Breast epithelium (tissue), 4 donors: ENCODE measurements around the gene OR5AU1. TPM values are rescaled to one million over a fixed set of nuclear protein-coding genes. Genes with fewer than 3 reads are reported as not detected.
A peak's percentile ranks its signal among the peaks of the same experiment; 100 is the strongest.

Experiments used
- DNase-seq, 2 donors: peaks; one replicate each; pipeline ENCODE4 v3.0.0-alpha.2; 2019; ENCODE audit warnings: low spot score in 2 of 2
- H3K27ac ChIP-seq, 2 donors: fragments of 200-600 bp; sonication (generic) in 1 of 2; one replicate each; pipeline ENCODE4 v1.5.1; 2016 to 2019; ENCODE audit warnings: mild to moderate bottlenecking in 1 of 2
- H3K27me3 ChIP-seq, 2 donors: fragments of 200-600 bp; sonication (generic) in 1 of 2; one replicate each; pipeline versions ENCODE4 v1.5.1 to v1.6.0; 2017 to 2019; ENCODE audit warnings: control low read depth in 1 of 2, mild to moderate bottlenecking in 1 of 2
- H3K36me3 ChIP-seq: fragments of 200-600 bp; one replicate; pipeline ENCODE4 v1.5.1; 2019
- H3K4me1 ChIP-seq, 2 donors: fragments of 200-600 bp; sonication (generic); one replicate each; pipeline ENCODE4 v1.5.1; 2016 to 2019; ENCODE audit warnings: control low read depth in 1 of 2
- H3K4me3 ChIP-seq, 3 donors: fragments of 200-600 bp; sonication (generic); 1 replicate in 2 of 3; 2 replicates in 1 of 3; pipeline ENCODE4 v1.5.1; 2016 to 2019; ENCODE audit warnings: mild to moderate bottlenecking in 3 of 3, moderate library complexity in 2 of 3
- H3K9me3 ChIP-seq, 2 donors: fragments of 200-600 bp; sonication (generic) in 1 of 2; one replicate each; pipeline ENCODE4 v1.5.1; 2016 to 2019; ENCODE audit warnings: control low read depth in 1 of 2
- CTCF ChIP-seq, 3 donors: fragments of 450-650 bp; IDR thresholded peaks; one replicate each; pipeline ENCODE4 v1.5.1; 2016 to 2017; ENCODE audit warnings: antibody characterized with exemption in 3 of 3, mild to moderate bottlenecking in 3 of 3, moderate library complexity in 3 of 3
- POLR2A ChIP-seq: fragments of 450-650 bp; IDR thresholded peaks from one replicate; pipeline ENCODE4 v1.6.1; 2016; ENCODE audit warnings: antibody characterized with exemption, mild to moderate bottlenecking, moderate library complexity
- POLR2AphosphoS5 ChIP-seq, 3 donors: sonication (generic); formaldehyde crosslinking; IDR thresholded peaks; one replicate each; pipeline ENCODE4 v1.6.1; 2017; ENCODE audit warnings: antibody characterized with exemption in 3 of 3
- intact Hi-C: fragments of 100-400 bp; cut with DNase I; formaldehyde crosslinking; loops from one replicate; pipeline ENCODE4 v1.15.1; 2023; ENCODE audit warnings: low total_unique reads
- total RNA-seq, 3 donors: library from RNA; depleted of rRNA; stranded (reverse); fragments of >200 nt; gene quantifications; one replicate each; pipeline ENCODE4 v1.1.0, GENCODE V29; 2016

OR5AU1 gene
- total RNA-seq, 3 donors from 2014 or later = not detected

- TF ChIP-seq POLR2AphosphoS5 (IDR thresholded peaks at IDR 0.05) = no peak
- TF ChIP-seq POLR2A = no peak
- no peak for TF ChIP-seq CTCF (IDR thresholded peaks at IDR 0.05)
- Histone ChIP-seq H3K36me3 (no peaks in the 10 kb centered on the region), H3K4me1 (no peaks in the 10 kb centered on the region), H3K9me3 (no peaks in the 10 kb centered on the region), H3K27ac (no peak overlapping the region), H3K4me3 (no peak overlapping the region), H3K27me3 (no peaks in the 10 kb centered on the region)
- DNase-seq = no peak
- intact Hi-C loops = no loop called here
Observed at GRCh38 chr14:21113369-21113768, 42.5 kb downstream of the OR5AU1 start.

- no peak for DNase-seq
- intact Hi-C loops = no loop called here
- no peak for TF ChIP-seq CTCF (IDR thresholded peaks at IDR 0.05)
- TF ChIP-seq POLR2AphosphoS5 (IDR thresholded peaks at IDR 0.05) = no peak
- TF ChIP-seq POLR2A = no peak
- H3K36me3 ChIP-seq = no peaks in the 10 kb centered on the region
- H3K4me3 ChIP-seq = no peak overlapping the region
- no peaks in the 10 kb centered on the region for H3K9me3 ChIP-seq
- H3K27me3 ChIP-seq = no peaks in the 10 kb centered on the region
- H3K4me1 ChIP-seq = no peaks in the 10 kb centered on the region
- no peak overlapping the region for H3K27ac ChIP-seq
Observed at GRCh38 chr14:21112255-21112654, 43.6 kb downstream of the OR5AU1 start.

- intact Hi-C loops = no loop called here
- peaks cover 8 to 14% of the 10 kb centered on the region in 2 donors for H3K4me1 ChIP-seq
Observed at GRCh38 chr14:21109377-21110138, 46.3 kb downstream of the OR5AU1 start.

GRCh38 chr14:21108791-21109190 is 47.1 kb downstream of the OR5AU1 start:
- DNase-seq = no peak
- peaks cover 8 to 14% of the 10 kb centered on the region in 2 donors for H3K4me1 ChIP-seq
- H3K9me3 ChIP-seq = no peaks in the 10 kb centered on the region
- H3K27ac ChIP-seq = no peak overlapping the region
- no peak overlapping the region for H3K4me3 ChIP-seq
- TF ChIP-seq CTCF (IDR thresholded peaks at IDR 0.05) (no peak), POLR2AphosphoS5 (IDR thresholded peaks at IDR 0.05) (no peak), POLR2A (no peak)
- no peaks in the 10 kb centered on the region for H3K27me3 ChIP-seq
- intact Hi-C loops = no loop called here
- H3K36me3 ChIP-seq = no peaks in the 10 kb centered on the region

More at GRCh38 chr14:21109377-21110138, 46.3 kb downstream of the OR5AU1 start:
- no peaks in the 10 kb centered on the region for H3K9me3 ChIP-seq
- no peaks in the 10 kb centered on the region for H3K36me3 ChIP-seq
- DNase-seq = no peak
- H3K4me3 ChIP-seq = no peak overlapping the region
- H3K27me3 ChIP-seq = no peaks in the 10 kb centered on the region
- TF ChIP-seq POLR2AphosphoS5 (IDR thresholded peaks at IDR 0.05) (no peak), POLR2A (no peak), CTCF (IDR thresholded peaks at IDR 0.05) (no peak)
- H3K27ac ChIP-seq = no peak overlapping the region

- Histone ChIP-seq H3K4me3 (no peak overlapping the region), H3K27me3 (no peaks in the 10 kb centered on the region), H3K36me3 (no peaks in the 10 kb centered on the region), H3K4me1 (peaks cover 8 to 17% of the 10 kb centered on the region in 2 donors), H3K27ac (peak overlapping the region; percentile 71 to 99), H3K9me3 (no peaks in the 10 kb centered on the region)
- intact Hi-C loops = no loop called here
- no peak for TF ChIP-seq CTCF (IDR thresholded peaks at IDR 0.05)
- no peak for TF ChIP-seq POLR2A
- TF ChIP-seq POLR2AphosphoS5 (IDR thresholded peaks at IDR 0.05) = no peak
- no peak for DNase-seq
Observed at GRCh38 chr14:21107283-21107800, 48.5 kb downstream of the OR5AU1 start.
